ENCODE data around the gene PAGR1. TPM values are rescaled to one million over a fixed set of nuclear protein-coding genes. Genes with fewer than 3 reads are reported as not detected.

The PAGR1 gene
- total and polyA plus RNA-seq, 2 of the 8 experiments (the other 6 are each of a cell fraction or from before 2014, with no cell fraction given), result 35.4 to 56.4 TPM

- peak overlapping the region; percentile 69 to 94 for H3K4me2 ChIP-seq (ENCODE audit: insufficient read depth in 1 of 2, low read depth in 2 of 2, low read length in 2 of 2)
- H2BK5ac ChIP-seq (ENCODE audit: low read depth, low read length), result peak overlapping the region; percentile 88
- ChIA-PET POLR2A (ENCODE audit: partially characterized antibody) (interaction anchor here (1.0 to 6.5 kb wide), 14 partner anchors 8 to 121 kb away, joined by 3 to 58 read pairs (median 7); partner anchors contain the start of genes KCTD13, KIF22, MVP and PAGR1), CTCF (ENCODE audit: partially characterized antibody) (interaction anchor here (1.3 to 2.7 kb wide), 3 partner anchors 20 to 154 kb away, joined by 3 to 15 read pairs (median 9); no protein-coding TSS in a partner anchor)
- H2BK20ac ChIP-seq (ENCODE audit: low read length), result no peak overlapping the region
- FAIRE-seq (no peak), DNase-seq (ENCODE audit: low read depth in 1 of 2, low spot score in 2 of 2) (peak; percentile 92 to 96)
- H4K5ac ChIP-seq (ENCODE audit: insufficient read length, low read depth, low read length), result peak overlapping the region; percentile 90
- 0 out of 2 replicates have a peak overlapping the region, but pooled peaks have one; percentile 47 for H2AK5ac ChIP-seq (ENCODE audit: low read depth, low read length)
- H3K9me3 ChIP-seq (ENCODE audit: insufficient read depth in 2 of 2, low read depth in 1 of 2, low read length in 1 of 2), result no peaks in the 10 kb centered on the region
- H3K27ac ChIP-seq (ENCODE audit: low read depth, low read length), result peak overlapping the region; percentile 86
- H2BK12ac ChIP-seq (ENCODE audit: low read depth, low read length), result no peak overlapping the region; the same call in 1 of the 2 replicates
- H3K9ac ChIP-seq (replicated peaks in 1 of 4; ENCODE audit: extremely low read depth in 1 of 4, low read depth in 3 of 4, low read length in 3 of 4), result peak overlapping the region in 3 of 4 experiments; percentile 22 to 82 (median 79); a peak in 6 of 7 replicates
- H3K18ac ChIP-seq (ENCODE audit: extremely low read depth, low read length), result peak overlapping the region; percentile 90
- H4K20me1 ChIP-seq (replicated peaks in 1 of 2; ENCODE audit: control insufficient read depth in 1 of 2, insufficient read depth in 2 of 2, low read length in 2 of 2), result peaks cover 15 to 26% of the 10 kb centered on the region in 2 experiments
- WGBS, 2 experiments (ENCODE audit: extremely low coverage in 1 of 2, insufficient coverage in 1 of 2, insufficient read length in 1 of 2, insufficient replicate concordance in 2 of 2, low coverage in 1 of 2, low lambda C conversion rate in 2 of 2, missing lambda C conversion rate in 1 of 2), result 0% methylated on average over 33 of the region's 103 CpGs; no CpG with 5 or more reads in 1 of the 2 experiments
- H3K56ac ChIP-seq (replicated peaks; ENCODE audit: insufficient read length, low read depth, low read length), result peak overlapping the region; percentile 11
- H3K4me3 ChIP-seq (ENCODE audit: extremely low read depth in 1 of 4, insufficient read depth in 2 of 4, low read depth in 3 of 4, low read length in 4 of 4), result peak overlapping the region; percentile 54 to 79 (median 72)
- H3K23me2 ChIP-seq (ENCODE audit: low read depth, low read length), result peaks cover 13% of the 10 kb centered on the region; the same call in 1 of the 2 replicates
- no peak overlapping the region for H3K23ac ChIP-seq (ENCODE audit: insufficient read length)
- H4K91ac ChIP-seq (replicated peaks; ENCODE audit: insufficient read length, low read length), result peak overlapping the region; percentile 98
- peaks cover 7 to 22% of the 10 kb centered on the region in 2 experiments for H3K79me2 ChIP-seq (ENCODE audit: control insufficient read depth in 1 of 2, insufficient read depth in 2 of 2, low read length in 2 of 2)
- H2BK15ac ChIP-seq (ENCODE audit: low read length), result no peak overlapping the region
- H3K14ac ChIP-seq (ENCODE audit: insufficient read length), result no peak overlapping the region
- no peak overlapping the region for H2AFZ ChIP-seq (ENCODE audit: low read length)
- peaks cover 25 to 58% (median 32%) of the 10 kb centered on the region in 4 experiments for H3K36me3 ChIP-seq (ENCODE audit: control insufficient read depth in 2 of 4, insufficient read depth in 4 of 4, low read length in 3 of 4)
- H3K79me1 ChIP-seq (ENCODE audit: low read depth, low read length), result no peaks in the 10 kb centered on the region
- H3K4me1 ChIP-seq (replicated peaks in 1 of 4; ENCODE audit: control insufficient read depth in 3 of 4, insufficient read depth in 4 of 4, low read length in 3 of 4), result peaks cover 0 to 35% (median 25%) of the 10 kb centered on the region in 4 experiments; a peak in 6 of 7 replicates
- H4K8ac ChIP-seq (ENCODE audit: extremely low read depth, insufficient read depth, low read length), result peak overlapping the region; percentile 77
- H3K4ac ChIP-seq (replicated peaks; ENCODE audit: insufficient read length, low read depth, low read length), result peak overlapping the region; percentile 92
- H3K27me3 ChIP-seq (replicated peaks in 1 of 4; ENCODE audit: control insufficient read depth in 3 of 4, extremely low read depth in 1 of 4, insufficient read depth in 3 of 4, low read length in 3 of 4), result no peaks in the 10 kb centered on the region
- H2BK120ac ChIP-seq (replicated peaks; ENCODE audit: low read depth, low read length), result no peak overlapping the region
- TF ChIP-seq CHD2 (IDR thresholded peaks at IDR 0.05; ENCODE audit: low read length), result peak; percentile 43; the same call in 1 of the 2 replicates
- 0 out of 3 replicates have a peak, but pooled peaks of 1 of the 2 experiments have one; percentile 6 for TF ChIP-seq EP300 (IDR thresholded peaks at IDR 0.05; ENCODE audit: borderline replicate concordance in 1 of 2, low read depth in 2 of 2, low read length in 2 of 2)
- peak in 1 of 2 experiments; percentile 76; a peak in 2 of 3 replicates for TF ChIP-seq POLR2A (IDR thresholded peaks at IDR 0.05; ENCODE audit: control extremely low read depth in 1 of 2, low read depth in 2 of 2, low read length in 2 of 2)
- TF ChIP-seq JUND (IDR thresholded peaks at IDR 0.05; ENCODE audit: low read length), result no peak
- TF ChIP-seq SAP30 (IDR thresholded peaks at IDR 0.05; ENCODE audit: insufficient read depth, insufficient replicate concordance, low read length), result peak; percentile 48
- peak; percentile 40; the same call in 1 of the 2 replicates for TF ChIP-seq NRF1 (IDR thresholded peaks at IDR 0.05; ENCODE audit: low read depth, low read length)
- TF ChIP-seq SP4 (IDR thresholded peaks at IDR 0.05; ENCODE audit: low read length), result 0 out of 2 replicates have a peak, but pooled peaks have one; percentile 76
- peak; percentile 77 for TF ChIP-seq TAF7 (optimal IDR thresholded peaks at IDR 0.05; ENCODE audit: borderline replicate concordance, low read depth, low read length)
- peak; percentile 55; the same call in 1 of the 2 replicates for TF ChIP-seq SP1 (IDR thresholded peaks at IDR 0.05; ENCODE audit: low read depth, low read length)
- TF ChIP-seq HDAC6 (IDR thresholded peaks at IDR 0.05; ENCODE audit: low read depth, low read length), result no peak
Observed at GRCh38 chr16:29805232-29806098, 10.5 kb upstream of the PAGR1 start.
